ENCODE results near the gene ZBTB37. TPM values are rescaled to one million over a fixed set of nuclear protein-coding genes. Genes with fewer than 3 reads are reported as not detected.

ZBTB37 gene
- total and polyA plus RNA-seq, 2 experiments from 2014 or later = 0.90 to 5.6 TPM

DNA sequence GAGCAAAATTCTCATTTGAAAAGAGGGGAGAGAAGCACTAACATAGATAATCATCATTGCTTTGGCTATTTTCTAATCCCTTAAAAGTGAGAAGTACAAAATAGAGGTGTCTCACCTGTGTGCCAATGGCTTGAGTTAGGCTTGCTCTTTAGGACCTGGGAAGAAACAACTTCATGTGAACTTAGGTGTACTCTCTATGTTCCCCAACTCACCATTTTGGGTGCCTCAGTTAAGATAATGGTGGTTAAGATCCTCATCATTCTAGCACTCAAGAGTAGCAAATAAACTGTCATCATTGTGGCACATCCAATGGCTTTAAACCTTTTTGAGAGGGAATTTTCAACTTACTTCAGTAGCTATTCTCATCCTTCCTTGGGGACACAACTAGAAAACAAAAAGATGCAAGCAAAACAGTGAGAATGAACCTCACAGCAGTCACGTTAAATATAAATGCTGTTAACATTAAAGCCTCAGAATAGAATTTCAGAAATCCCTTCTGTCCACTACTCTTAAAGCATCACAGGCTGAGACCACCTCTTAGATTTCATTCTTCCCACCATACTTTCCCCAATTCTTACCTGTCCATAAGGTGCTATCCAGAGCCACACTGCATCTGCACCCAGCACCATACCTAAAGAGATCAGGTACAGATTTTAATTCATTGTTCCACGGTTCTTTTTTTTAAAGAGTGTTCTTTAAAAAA is 1.6 kb upstream of the ZBTB37 start:
- no peaks in the 10 kb centered on the region for H3K27me3 ChIP-seq (replicated peaks; ENCODE audit: insufficient read depth)
- H3K9ac ChIP-seq = peak overlapping the region; percentile 94
- in situ Hi-C loops (cut with MboI) = no loop called here
- H3F3A ChIP-seq (ENCODE audit: insufficient read depth) = peaks cover 74% of the 10 kb centered on the region
- peaks cover 37% of the 10 kb centered on the region for H3K79me2 ChIP-seq (ENCODE audit: insufficient read depth)
- no peaks in the 10 kb centered on the region for H3K9me2 ChIP-seq (ENCODE audit: insufficient read depth)
- peak; percentile 34 for DNase-seq
- peak overlapping the region; percentile 93 for H3K4me3 ChIP-seq
- H4K20me1 ChIP-seq (ENCODE audit: insufficient read depth) = peaks cover 19% of the 10 kb centered on the region
- WGBS, 2 experiments (ENCODE audit: low coverage in 1 of 2, low lambda C conversion rate in 2 of 2, missing lambda C conversion rate in 2 of 2) = 22 to 25% methylated on average over 2 of the region's 2 CpGs
- H3K4me2 ChIP-seq (ENCODE audit: unreplicated experiment) = peak overlapping the region; percentile 98
- H3K9me3 ChIP-seq (ENCODE audit: low read depth) = no peaks in the 10 kb centered on the region
- H3K36me3 ChIP-seq (ENCODE audit: low read depth) = peaks cover 50% of the 10 kb centered on the region
- no peak for TF ChIP-seq EZH2phosphoT487 (IDR thresholded peaks at IDR 0.05; ENCODE audit: insufficient read depth, low read depth)
- no peak for TF ChIP-seq EZH2 (IDR thresholded peaks at IDR 0.05; ENCODE audit: insufficient read depth, poor library complexity, severe bottlenecking)
- no peak overlapping the region for H2AFZ ChIP-seq
- peak overlapping the region; percentile 85 for H3K27ac ChIP-seq
- peaks cover 26% of the 10 kb centered on the region; the same call in 1 of the 2 replicates for H3K4me1 ChIP-seq (ENCODE audit: insufficient read depth)

DNA sequence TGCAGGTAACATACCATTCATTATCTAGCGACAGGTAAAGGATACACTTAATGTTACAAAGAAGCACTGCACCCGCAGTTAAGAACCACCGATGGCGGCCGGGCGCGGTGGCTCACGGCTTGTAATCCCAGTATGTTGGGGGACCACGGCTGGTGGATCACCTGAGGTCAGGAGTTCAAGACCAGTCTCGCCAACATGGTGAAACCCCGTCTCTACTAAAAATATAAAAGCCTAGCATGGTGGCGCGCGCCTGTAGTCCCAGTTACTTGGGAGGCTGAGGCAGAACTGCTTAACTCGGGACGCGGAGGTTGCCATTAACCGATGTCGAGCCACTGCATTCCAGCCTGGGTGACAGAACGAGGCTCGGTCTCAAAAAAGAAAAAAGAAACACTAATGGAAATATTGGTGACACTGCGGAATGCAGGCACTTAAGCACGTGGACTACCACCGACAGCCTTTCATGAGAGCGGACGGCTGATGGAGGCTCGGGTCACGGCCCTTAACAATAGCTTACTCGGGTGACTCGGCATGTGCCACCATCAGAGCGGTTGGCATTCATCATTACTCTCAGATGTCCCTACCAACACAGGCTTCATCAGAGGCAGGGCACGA is 933 bp upstream of the ZBTB37 start:
- in situ Hi-C loops (cut with MboI) = no loop called here

DNA sequence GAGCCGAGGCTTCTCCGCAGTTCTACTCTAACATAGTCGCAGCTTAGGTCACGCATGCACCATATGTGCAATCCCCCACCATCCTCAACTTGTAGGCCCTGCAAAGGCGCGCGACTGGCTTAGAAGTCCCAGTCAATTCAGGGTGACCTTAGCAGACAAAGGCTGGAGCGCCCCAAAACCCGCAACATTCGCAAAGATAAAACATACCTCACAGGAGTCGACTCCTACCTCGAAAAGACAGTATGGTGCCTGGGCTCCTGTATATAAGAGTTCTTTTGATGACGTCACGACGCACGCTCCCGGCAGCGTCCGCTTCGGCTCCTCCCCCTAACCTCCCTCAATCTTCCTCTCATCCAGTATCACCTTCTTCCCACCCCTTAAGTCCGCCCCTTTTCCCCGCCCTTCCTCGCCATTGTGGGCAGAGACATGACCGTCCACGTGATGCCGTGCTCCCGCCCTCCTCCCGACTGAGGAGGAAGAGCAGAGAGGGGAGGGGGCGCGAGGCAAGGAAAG is 371 bp upstream of the ZBTB37 start, which contains the start of gene GAS5:
Gene GAS5, minus strand, starts transcription at position 237 of the 513 bp plus-strand sequence.
- peak within 1 kb of the TSS; percentile 85 for H2AFZ ChIP-seq
- H3K9me3 ChIP-seq (ENCODE audit: low read depth) = no peaks in the 10 kb centered on the region
- peak within 1 kb of the TSS; percentile 85 for H3K27ac ChIP-seq
- 1 to 2% methylated on average over 28 to 30 of the region's 30 CpGs for WGBS, 2 experiments (ENCODE audit: low coverage in 1 of 2, low lambda C conversion rate in 2 of 2, missing lambda C conversion rate in 2 of 2)
- H3K4me2 ChIP-seq (ENCODE audit: unreplicated experiment) = peak within 1 kb of the TSS; percentile 98
- TF ChIP-seq EZH2phosphoT487 (IDR thresholded peaks at IDR 0.05; ENCODE audit: insufficient read depth, low read depth) (no peak), EZH2 (IDR thresholded peaks at IDR 0.05; ENCODE audit: insufficient read depth, poor library complexity, severe bottlenecking) (no peak)
- H4K20me1 ChIP-seq (ENCODE audit: insufficient read depth) = peaks cover 19% of the 10 kb centered on the region
- H3K79me2 ChIP-seq (ENCODE audit: insufficient read depth) = peaks cover 49% of the 10 kb centered on the region
- H3F3A ChIP-seq (ENCODE audit: insufficient read depth) = peaks cover 62% of the 10 kb centered on the region
- peak; percentile 99 for DNase-seq
- H3K27me3 ChIP-seq (replicated peaks; ENCODE audit: insufficient read depth) = no peaks in the 10 kb centered on the region
- peak within 1 kb of the TSS; percentile 93 for H3K4me3 ChIP-seq
- H3K36me3 ChIP-seq (ENCODE audit: low read depth) = peaks cover 52% of the 10 kb centered on the region
- peaks cover 26% of the 10 kb centered on the region; the same call in 1 of the 2 replicates for H3K4me1 ChIP-seq (ENCODE audit: insufficient read depth)
- in situ Hi-C loops (cut with MboI) = no loop called here
- H3K9ac ChIP-seq = peak within 1 kb of the TSS; percentile 94
- H3K9me2 ChIP-seq (ENCODE audit: insufficient read depth) = no peaks in the 10 kb centered on the region

More for the DNA sequence above, 933 bp upstream of the ZBTB37 start:
- Histone ChIP-seq H3K4me3 (peak overlapping the region; percentile 93), H3K4me1 (ENCODE audit: insufficient read depth) (peaks cover 26% of the 10 kb centered on the region; the same call in 1 of the 2 replicates), H2AFZ (0 out of 2 replicates have a peak overlapping the region, but pooled peaks have one; percentile 21), H3K27ac (peak overlapping the region; percentile 85), H3F3A (ENCODE audit: insufficient read depth) (peaks cover 67% of the 10 kb centered on the region), H4K20me1 (ENCODE audit: insufficient read depth) (peaks cover 19% of the 10 kb centered on the region), H3K9me2 (ENCODE audit: insufficient read depth) (no peaks in the 10 kb centered on the region), H3K27me3 (replicated peaks; ENCODE audit: insufficient read depth) (no peaks in the 10 kb centered on the region), H3K9me3 (ENCODE audit: low read depth) (no peaks in the 10 kb centered on the region), H3K4me2 (ENCODE audit: unreplicated experiment) (peak overlapping the region; percentile 98), H3K36me3 (ENCODE audit: low read depth) (peaks cover 54% of the 10 kb centered on the region), H3K79me2 (ENCODE audit: insufficient read depth) (peaks cover 44% of the 10 kb centered on the region), H3K9ac (peak overlapping the region; percentile 94)
- WGBS, 2 experiments (ENCODE audit: low coverage in 1 of 2, low lambda C conversion rate in 2 of 2, missing lambda C conversion rate in 2 of 2) = 4 to 6% methylated on average over 32 of the region's 32 CpGs
- TF ChIP-seq EZH2 (IDR thresholded peaks at IDR 0.05; ENCODE audit: insufficient read depth, poor library complexity, severe bottlenecking) (no peak), EZH2phosphoT487 (IDR thresholded peaks at IDR 0.05; ENCODE audit: insufficient read depth, low read depth) (no peak)
- DNase-seq = no peak

DNA sequence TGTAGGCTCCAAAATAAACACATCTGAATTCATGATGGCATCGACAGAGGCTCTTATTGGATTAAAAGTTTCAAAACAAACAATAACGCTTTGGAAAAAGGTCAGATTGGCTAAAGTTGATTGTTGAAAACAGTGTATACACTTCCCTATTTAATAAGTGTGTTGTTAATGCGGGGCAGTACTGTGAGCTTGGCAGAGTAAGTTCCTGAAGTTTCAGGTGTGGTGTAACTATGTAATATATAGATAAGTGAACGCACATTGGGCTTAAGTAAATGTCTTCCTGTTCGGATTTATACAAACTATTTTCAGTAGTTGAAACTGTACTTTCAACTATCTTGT is 810 bp downstream of the ZBTB37 start:
- WGBS, 2 experiments (ENCODE audit: low coverage in 1 of 2, low lambda C conversion rate in 2 of 2, missing lambda C conversion rate in 2 of 2) = 1 to 2% methylated on average over 5 of the region's 5 CpGs
- Histone ChIP-seq H3K4me1 (ENCODE audit: insufficient read depth) (peaks cover 26% of the 10 kb centered on the region; the same call in 1 of the 2 replicates), H3K9me2 (ENCODE audit: insufficient read depth) (no peaks in the 10 kb centered on the region), H2AFZ (peak overlapping the region; percentile 85), H3K4me3 (peak overlapping the region; percentile 93), H3K9me3 (ENCODE audit: low read depth) (no peaks in the 10 kb centered on the region), H3K27me3 (replicated peaks; ENCODE audit: insufficient read depth) (no peaks in the 10 kb centered on the region), H4K20me1 (ENCODE audit: insufficient read depth) (peaks cover 19% of the 10 kb centered on the region), H3K36me3 (ENCODE audit: low read depth) (peaks cover 40% of the 10 kb centered on the region), H3K79me2 (ENCODE audit: insufficient read depth) (peaks cover 53% of the 10 kb centered on the region), H3K4me2 (ENCODE audit: unreplicated experiment) (peak overlapping the region; percentile 94), H3K27ac (peak overlapping the region; percentile 85), H3K9ac (peak overlapping the region; percentile 94), H3F3A (ENCODE audit: insufficient read depth) (peaks cover 50% of the 10 kb centered on the region)
- TF ChIP-seq EZH2 (IDR thresholded peaks at IDR 0.05; ENCODE audit: insufficient read depth, poor library complexity, severe bottlenecking) (no peak), EZH2phosphoT487 (IDR thresholded peaks at IDR 0.05; ENCODE audit: insufficient read depth, low read depth) (no peak)
- in situ Hi-C loops (cut with MboI) = no loop called here
- DNase-seq = no peak

Measured in GM23248 (cell line).